ENCODE measurements around the gene ALG8.

Gene ALG8

DNA sequence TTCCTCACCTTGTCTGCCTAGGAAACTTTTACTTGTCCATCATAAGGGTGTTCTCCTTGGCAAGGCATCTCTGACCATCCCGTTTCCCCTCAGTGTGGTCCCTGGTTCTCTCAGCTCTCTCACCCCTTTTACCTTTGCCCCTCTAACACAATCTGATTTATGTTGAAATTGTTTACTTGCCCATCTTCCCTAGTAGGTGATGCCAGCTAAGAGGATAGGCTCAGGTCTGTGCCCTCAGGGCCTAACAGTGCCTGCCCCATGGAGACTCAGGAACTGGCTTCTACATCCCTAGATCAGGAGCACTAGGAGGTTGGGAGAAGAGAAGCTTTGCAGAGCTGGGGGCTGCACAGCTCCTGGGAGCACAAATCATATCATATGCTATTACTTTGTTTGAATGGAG lies 21.1 kb upstream of the ALG8 start:
- no peak for DNase-seq (ENCODE audit: low read depth in 2 of 2)

GRCh38 chr11:78158987-78159652 lies 19.7 kb upstream of the ALG8 start:
- DNase-seq (ENCODE audit: low read depth in 2 of 2), result no peak

DNA sequence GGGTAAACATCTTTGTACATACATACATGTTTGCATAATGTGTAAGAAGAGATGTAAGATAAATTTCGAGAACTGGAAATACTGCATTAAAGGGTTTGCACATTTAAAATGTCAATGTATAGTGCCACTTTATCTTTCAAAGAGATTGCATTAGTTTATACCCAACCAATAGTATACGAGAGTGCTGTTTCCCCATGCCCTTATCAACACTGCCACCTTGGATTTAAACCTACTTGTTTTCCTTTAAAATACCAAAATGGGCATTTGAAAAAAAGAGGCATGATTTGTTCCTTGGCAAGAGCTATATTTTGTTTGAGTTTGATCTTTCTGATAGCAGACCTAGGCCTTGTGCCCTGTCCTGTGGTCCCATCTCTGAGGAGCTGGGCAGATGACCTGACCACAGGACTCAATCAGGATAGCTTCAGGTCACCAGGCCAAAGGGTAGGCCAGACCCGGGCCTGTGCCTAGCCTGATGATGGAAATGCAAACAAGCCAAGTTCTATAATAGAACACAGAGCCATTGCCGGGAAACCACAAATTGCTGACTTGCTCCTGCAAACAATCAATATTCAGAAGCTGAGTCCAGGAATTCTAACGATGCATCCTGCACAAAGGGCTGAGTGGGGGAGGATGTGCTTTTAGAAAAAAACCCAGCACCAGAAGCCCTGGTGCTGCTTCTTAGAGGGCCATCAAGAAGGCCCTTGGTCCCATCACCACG lies 16.9 kb upstream of the ALG8 start:
- DNase-seq (ENCODE audit: low read depth in 2 of 2), result no peak

DNA sequence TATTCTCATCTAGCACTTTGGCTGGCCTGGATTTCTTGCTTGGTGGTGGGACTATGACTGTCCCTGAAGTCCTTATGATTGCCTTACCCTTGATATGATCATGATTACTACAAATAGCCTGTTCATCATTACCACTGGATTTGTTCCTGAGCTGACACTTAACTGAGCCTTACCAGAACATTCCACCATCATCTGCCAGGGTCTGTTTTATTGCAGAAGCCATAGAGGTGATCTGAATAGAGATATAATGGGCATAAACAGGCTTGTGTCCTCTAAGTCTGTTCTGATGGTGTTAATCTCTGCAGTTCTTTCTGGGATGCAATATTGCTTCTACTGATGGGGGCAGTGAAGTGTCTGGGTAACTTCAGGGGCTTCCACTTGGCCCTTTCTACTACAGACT lies 12.4 kb upstream of the ALG8 start:
- DNase-seq (ENCODE audit: low read depth in 2 of 2), result no peak

DNA sequence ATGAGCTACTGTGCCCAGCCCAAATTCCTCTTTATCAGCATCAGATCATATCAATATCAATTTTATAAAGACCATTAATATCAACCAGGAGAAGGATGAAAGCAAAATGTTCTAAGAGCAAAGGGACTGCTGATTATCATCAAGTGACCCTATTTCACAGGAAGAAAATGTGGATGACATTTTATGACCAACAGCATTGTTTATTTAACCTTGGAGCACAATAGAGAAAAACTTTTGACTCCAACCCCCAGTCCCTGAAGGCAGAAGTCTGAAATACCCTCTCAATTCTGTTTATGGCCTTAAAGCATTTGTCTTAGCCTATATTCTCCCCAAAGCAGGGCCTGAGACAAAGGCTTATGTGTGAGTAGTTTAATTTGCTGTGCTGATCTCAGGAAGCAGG lies 11.3 kb upstream of the ALG8 start:
- DNase-seq (ENCODE audit: low read depth in 2 of 2), result no peak

GRCh38 chr11:78150346-78150745 lies 10.9 kb upstream of the ALG8 start:
- no peak for DNase-seq (ENCODE audit: low read depth in 2 of 2)

DNA sequence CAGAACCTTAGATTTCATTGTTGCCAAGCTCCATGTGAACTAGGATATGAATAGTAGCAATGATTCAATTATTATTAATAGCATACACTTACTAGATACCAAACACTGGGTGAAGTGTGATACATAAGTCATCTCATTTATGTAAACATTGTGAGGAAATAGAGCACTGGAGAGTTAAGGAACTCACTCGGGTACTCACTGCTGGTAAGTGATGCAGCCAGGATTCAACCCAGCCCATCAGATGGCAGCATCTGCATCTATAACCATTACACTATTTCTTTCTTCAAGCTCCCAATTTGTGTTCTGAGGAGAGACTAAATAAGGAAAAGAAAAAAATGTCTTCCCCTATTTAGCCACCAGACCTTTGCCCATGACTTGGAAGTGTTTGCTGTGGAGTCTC lies 10.2 kb upstream of the ALG8 start:
- DNase-seq (ENCODE audit: low read depth in 2 of 2), result no peak

GRCh38 chr11:78147807-78148206 lies 8.4 kb upstream of the ALG8 start:
- DNase-seq (ENCODE audit: low read depth in 2 of 2), result no peak

DNA sequence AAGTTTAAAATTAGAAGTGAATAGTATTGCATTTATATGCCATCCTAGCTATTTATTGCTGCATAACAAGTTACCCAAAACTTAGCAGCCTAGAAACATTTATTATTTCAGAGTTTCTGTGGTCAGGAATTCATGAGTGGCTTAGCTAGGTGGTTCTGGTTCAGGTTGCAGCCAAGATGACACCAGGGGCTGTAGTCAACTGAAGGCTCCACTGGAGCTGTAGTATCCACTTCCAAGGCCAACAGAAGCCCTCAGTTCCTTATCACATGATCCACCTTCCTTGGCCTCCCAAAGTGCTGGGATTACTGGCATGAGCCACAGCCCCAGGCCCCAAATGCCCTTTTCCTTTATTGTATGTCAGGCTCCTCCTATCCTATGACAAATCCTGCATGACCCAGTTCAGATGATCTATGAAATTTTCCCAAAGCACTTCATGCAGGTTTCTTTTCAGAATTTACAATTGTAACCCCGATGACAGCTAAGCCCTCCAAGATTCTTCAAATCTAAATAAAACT lies 6.1 kb upstream of the ALG8 start:
- no peak for DNase-seq (ENCODE audit: low read depth in 2 of 2)

- DNase-seq (ENCODE audit: low read depth in 2 of 2), result no peak
Observed at GRCh38 chr11:78140392-78141077, 1.1 kb upstream of the ALG8 start.

DNA sequence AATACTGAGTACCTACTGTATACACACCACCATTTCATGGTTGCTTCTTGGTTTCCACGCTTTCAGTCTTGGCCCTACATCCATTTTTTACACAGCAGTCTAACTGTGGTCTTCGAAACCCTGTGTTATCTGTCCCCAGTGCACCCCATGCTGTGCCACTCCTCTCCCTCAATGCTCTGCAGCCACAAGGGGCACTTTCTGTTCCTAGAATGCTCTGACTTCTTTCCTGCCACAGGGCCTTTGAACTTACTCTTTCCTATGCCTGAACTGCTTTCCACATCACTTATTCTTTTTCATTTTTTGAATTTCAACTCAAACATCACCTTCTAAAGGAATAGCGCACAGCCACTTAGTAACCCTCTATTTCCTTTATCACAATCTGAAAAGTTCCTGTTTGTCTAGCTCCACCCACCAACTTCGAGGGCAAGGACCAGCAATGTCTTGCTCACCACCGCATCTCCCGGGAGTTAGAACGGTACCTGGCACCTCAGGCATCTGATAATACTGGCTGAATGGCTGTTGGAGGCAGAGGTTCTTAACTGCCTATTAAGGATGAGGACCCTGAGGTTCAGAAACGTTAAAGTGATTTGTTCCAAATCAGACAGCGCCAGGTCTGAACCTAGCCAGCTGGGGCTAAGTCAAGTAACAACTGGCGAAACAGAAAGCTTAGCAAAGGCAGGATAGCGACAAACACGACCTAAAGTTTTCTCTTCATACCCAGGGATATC lies 568 bp downstream of the ALG8 start:
- peak in 1 of 2 donors; percentile 11 for DNase-seq (ENCODE audit: low read depth in 2 of 2)

DNA sequence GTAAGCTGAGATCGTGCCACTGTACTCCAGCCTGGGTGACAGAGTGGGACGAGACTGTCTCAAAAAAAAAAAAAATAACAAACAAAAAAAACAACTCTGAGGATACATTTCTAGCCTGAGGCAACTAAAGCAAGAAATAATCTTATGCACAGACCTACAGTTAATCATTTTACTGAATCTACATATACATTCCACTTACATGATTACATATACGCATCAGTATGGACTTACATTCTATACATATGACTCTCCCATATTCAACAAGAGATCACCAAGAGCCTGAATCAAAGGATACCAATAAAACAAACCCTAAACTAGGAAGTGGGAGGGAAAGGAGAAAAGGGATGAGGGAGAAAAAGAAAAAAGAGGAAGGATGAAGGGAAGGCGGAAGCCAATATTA lies 1.1 kb downstream of the ALG8 start:
- no peak for DNase-seq (ENCODE audit: low read depth in 2 of 2)

GRCh38 chr11:78132475-78132874 lies 7.0 kb downstream of the ALG8 start:
- no peak for DNase-seq (ENCODE audit: low read depth in 2 of 2)

DNA sequence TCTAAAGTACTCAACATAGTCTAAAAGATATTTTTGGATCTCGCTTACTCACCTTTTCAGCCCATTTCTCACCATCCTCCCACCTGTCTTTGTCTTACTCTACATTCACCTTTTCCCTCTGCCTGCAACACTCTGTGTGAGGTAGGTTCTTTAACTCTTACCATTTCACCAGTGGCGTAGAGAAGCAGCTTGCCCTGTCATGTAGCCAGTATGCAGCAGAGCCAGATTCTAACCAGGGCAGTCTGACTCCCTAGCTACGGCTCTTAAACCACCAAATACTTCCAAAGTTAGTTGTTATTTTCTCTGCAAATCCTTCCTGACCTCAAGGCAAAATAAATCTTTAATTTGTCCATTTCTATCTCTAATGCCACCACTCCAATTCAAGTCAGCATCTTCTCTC lies 7.5 kb downstream of the ALG8 start:
- no peak for DNase-seq (ENCODE audit: low read depth in 2 of 2)

DNA sequence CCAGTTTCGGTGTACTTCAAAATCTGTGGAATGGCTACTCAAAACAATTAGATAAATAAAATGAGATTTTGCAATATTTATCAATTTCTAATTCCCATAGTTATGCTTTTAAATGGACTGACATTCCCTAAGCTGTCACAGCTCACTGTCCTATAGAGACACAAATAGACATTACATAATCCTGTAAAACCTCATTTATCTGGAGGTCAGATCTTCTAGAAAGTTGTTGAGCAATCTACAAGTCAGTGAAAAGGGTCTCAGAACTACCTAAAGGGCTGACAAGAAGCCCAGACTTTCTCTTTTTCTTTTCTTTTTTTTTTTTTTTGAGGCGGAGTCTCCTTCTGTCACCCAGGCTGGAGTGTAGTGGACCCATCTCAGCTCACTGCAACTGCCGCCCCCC lies 12.0 kb downstream of the ALG8 start:
- no peak for DNase-seq (ENCODE audit: low read depth in 2 of 2)

DNA sequence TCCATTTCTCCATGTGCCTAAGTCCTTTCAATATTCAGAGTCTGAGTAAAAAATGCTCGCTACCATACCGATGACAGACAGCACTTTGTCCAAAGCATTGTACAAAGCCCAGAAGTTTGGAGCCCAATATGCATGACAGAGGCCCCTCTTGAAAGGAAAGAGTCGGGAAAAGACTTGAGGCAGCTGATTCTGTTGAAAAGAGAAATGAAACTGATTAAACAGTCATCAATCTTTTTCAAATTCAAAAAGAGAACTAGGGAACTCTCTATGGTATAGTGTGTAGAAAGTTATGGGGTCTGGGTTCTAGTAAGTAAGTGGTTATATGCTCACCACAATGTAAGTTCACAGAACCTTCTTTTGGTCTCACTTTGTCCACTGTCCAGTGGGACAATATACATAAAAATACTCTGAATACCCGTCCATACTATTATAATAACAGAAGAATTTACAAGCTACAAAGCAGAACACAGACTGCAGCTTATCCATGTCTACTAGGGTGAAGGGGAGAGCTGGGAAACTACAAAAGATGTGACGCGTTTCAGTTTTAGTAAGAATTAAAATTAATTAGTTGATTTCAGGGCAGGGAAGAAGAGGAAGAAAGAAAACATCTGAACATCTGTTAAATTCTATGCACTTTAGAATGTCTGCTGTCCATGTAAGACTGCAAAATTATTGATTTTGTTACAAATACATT lies 26.7 kb downstream of the ALG8 start:
- DNase-seq (ENCODE audit: low read depth in 2 of 2), result no peak

- DNase-seq (ENCODE audit: low read depth in 2 of 2), result no peak
Observed at GRCh38 chr11:78111298-78111697, 28.1 kb downstream of the ALG8 start.

GRCh38 chr11:78110830-78111229 lies 28.6 kb downstream of the ALG8 start:
- no peak for DNase-seq (ENCODE audit: low read depth in 2 of 2)

GRCh38 chr11:78110351-78110750 lies 29.1 kb downstream of the ALG8 start:
- no peak for DNase-seq (ENCODE audit: low read depth in 2 of 2)

DNA sequence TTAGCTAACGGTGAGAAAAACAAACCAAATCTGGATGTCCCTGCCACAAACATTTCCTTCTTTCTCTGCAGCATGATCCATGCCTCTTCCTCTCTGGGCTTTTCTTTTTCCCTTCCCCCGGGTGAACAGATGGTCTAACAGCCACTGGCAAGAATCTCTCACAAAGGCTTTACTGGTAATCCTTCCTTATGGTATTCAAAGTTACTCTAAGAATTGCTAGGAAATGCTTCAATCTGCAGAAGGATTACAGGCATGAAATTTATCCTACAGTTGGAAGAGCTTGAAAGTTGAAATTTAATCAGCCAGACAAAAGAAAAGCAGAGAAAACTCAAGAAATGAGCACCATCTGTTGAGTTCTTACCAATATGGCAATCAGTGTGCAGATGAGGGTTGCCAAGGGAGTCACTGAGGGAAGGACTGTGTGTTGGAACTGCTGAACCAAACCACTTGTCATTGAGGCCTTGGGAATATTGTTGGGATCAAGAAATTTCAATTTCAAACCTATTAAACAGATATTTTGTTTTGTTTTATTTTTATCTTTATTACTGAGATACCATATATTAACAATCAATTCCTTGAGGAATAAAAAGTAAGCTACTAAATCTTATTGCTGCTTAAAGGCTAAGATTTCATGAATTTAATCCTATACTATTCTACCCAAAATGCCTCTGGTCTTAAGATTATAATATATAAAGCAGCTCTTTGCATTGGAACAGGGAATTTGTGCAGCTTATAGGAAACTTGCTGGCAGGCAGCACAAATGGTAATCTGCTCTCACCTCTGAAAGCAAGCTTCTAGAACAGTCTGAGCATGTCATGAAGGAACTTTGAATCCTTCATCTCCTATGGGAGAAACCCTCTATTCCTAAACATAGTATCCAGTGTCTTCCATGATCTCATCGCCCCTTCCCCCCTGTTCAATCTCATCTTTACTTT lies 30.1 kb downstream of the ALG8 start:
- no peak for DNase-seq (ENCODE audit: low read depth in 2 of 2)

All from activated CD4-positive, alpha-beta T cell treated with anti-CD3 and anti-CD28 coated beads for 24 hours (primary cell).